Kidney glomerular epithelial cell (primary cell): ENCODE measurements around the gene PRR12.
A peak's percentile ranks its signal among the peaks of the same experiment; 100 is the strongest.

ENCODE experiments used
- DNase-seq: peaks from one replicate; lab custom pipeline; 2025; lab: John Stamatoyannopoulos, UW

Gene PRR12

DNA sequence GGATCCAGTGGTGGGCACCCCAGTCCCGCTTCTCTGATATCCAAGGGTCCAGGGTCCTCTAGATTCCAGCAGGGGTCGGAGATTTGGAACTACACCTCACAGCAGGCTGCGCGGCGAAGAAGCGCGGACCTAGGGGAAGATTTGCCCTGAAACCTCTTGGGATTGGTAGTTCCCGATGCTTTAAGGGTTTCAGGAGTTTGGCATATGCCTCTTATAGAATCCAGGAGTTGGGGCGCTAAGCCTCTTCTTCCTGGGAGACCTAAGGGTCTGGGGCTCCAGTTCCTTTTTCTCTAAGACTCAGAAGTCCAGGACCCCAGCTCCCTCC lies 75.1 kb downstream of the PRR12 start:
- DNase-seq, result no peak

DNA sequence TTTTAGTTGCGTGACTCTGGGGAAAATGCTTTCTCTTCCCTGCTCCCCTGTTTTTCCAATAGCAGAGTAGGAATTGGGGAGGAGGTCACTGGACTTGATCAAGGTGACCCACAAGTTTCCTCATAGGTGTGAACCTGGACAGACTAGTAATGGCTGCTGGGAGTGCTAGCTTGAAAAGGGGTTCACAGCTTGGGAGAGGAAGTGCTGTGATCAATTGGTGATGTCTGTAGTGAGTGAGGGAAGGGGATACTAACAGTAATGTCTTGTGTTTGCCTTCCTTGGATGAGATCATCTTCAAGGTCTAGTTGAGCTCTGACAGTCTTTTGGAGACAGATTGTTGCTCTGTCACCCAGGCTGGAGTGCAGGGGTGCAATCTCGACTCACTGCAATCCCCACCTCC lies 76.5 kb downstream of the PRR12 start:
- DNase-seq, result no peak

DNA sequence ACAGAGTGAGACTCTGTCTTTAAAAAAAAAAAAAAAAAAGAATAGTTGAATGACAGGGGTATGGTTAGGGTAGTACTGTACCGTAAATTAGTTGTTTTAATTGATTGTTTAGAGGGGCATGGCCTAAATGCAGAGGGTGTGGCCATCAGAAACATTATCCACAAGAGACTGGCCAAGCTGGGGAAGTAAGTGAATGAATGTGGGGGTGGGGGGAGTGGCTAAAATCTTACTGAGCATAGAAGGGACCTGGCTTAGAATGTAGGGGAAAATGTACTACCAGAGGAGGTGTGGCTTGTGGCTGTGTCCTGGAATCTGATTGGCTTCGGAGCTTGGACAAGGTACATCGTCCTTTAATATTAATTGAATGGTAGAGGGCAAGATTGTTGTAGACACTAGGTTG lies 78.5 kb downstream of the PRR12 start:
- no peak for DNase-seq

DNA sequence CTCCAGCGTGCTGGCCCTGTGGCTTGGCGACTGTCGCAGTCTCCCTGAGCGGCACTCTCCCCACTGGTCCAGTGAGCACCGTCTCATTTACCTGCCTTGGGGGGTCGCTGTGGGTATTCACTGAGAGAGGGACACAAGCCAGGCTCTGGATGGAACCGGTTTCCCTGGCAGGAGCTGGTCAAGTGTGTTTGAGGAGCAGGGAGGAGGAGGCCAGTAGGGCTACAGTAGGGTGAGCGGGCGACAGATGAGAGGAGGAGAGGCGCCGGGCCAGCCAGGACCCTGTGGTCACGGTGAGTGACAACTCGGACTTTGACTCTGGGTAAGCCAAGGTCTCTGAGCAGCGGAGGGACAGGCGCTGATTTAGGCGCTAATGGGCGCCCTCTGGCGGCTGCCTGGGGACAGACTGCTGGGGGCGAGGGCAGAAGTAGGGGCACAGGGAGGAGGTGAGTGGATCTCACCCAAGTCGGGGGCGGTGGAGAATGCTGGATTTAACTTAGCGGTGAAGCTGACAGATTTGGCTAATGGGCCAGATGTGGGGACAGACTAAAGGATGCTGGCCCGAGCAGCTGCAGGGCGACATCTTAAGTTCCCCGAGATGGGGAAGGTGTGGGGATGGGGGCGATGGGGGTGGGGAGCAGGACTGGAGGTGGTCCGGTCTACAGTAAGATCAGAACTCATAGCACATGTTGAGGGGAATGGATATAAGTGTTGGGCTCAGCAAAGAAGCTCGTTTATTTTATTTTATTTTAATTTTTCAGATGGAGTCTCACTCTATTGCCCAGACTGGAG lies 81.3 kb downstream of the PRR12 start:
- DNase-seq, result peak; percentile 48
